T-helper 1 cell treated with Interleukin-12 subunit alpha and Interleukin-12 subunit beta and Interleukin-4 antibody, amounts not matched to agents 30 ng/mL and 1 ng/mL, for 36 hours (primary cell): ENCODE results near the gene MTRF1L. TPM values are rescaled to one million over a fixed set of nuclear protein-coding genes. Genes with fewer than 3 reads are reported as not detected.

Source experiments
- total RNA-seq: library from RNA; stranded (reverse); gene quantifications from 2 replicates; pipeline ENCODE4 v1.2.3, GENCODE V29; 2022

Gene MTRF1L
- total RNA-seq, 1 donor from 2014 or later, result 20.5 TPM

Other genes with a start within 250 kb of the MTRF1L start
- 40.7 and 42.6 TPM in 2 replicates for gene FBXO5, start 19.7 kb downstream of the MTRF1L start, total RNA-seq
- not detected in 2 replicates for gene RGS17, start 128.6 kb upstream of the MTRF1L start, total RNA-seq